Transverse colon (tissue), 3 donors: ENCODE measurements around the gene PRSS23.

Source experiments
- EP300 ChIP-seq: sonication (generic); formaldehyde crosslinking; IDR thresholded peaks from one replicate; pipeline ENCODE4 v1.6.1; 2017; ENCODE audit warnings: antibody characterized with exemption, low read depth
- TF ChIP-seq, protein P1 (sequence below), 5 experiments: fragments of 200-600 bp in 3 of 5; fragments of 450-650 bp in 2 of 5; sonication (generic) in 3 of 5; IDR thresholded peaks; 1 replicate in 2 of 5; 2 replicates in 3 of 5; pipeline ENCODE4 v1.5.1; 2016 to 2017; ENCODE audit warnings: antibody characterized with exemption in 5 of 5, inconsistent platforms in 3 of 5, mild to moderate bottlenecking in 2 of 5, moderate library complexity in 1 of 5

DNA sequence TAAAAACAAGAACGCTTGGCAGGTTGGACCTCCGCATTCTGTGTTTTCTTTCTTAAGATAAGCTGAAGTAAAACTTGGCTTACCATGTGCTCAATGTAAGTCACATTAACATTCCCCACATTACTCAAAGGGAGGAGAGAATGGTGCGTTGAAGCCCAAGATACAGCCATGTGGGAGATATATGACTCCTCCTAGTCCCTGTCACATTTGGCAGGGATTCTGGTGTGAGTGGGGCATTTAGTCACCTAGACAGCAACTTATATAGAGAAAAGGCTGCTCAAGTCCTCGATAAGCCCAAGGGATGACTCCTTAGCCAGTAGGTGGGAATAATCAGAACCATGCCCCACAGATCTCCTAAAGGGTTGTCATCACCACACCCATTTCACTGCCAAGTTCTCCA, 4.6 kb downstream of the PRSS23 start:
- TF ChIP-seq, protein P1, sequence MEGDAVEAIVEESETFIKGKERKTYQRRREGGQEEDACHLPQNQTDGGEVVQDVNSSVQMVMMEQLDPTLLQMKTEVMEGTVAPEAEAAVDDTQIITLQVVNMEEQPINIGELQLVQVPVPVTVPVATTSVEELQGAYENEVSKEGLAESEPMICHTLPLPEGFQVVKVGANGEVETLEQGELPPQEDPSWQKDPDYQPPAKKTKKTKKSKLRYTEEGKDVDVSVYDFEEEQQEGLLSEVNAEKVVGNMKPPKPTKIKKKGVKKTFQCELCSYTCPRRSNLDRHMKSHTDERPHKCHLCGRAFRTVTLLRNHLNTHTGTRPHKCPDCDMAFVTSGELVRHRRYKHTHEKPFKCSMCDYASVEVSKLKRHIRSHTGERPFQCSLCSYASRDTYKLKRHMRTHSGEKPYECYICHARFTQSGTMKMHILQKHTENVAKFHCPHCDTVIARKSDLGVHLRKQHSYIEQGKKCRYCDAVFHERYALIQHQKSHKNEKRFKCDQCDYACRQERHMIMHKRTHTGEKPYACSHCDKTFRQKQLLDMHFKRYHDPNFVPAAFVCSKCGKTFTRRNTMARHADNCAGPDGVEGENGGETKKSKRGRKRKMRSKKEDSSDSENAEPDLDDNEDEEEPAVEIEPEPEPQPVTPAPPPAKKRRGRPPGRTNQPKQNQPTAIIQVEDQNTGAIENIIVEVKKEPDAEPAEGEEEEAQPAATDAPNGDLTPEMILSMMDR (IDR thresholded peaks at IDR 0.05) = no peak
- no peak for TF ChIP-seq EP300
